Measurements from ENCODE around the gene WFDC11. TPM values are rescaled to one million over a fixed set of nuclear protein-coding genes. Genes with fewer than 3 reads are reported as not detected.
A peak's percentile ranks its signal among the peaks of the same experiment; 100 is the strongest.

The WFDC11 gene
- total RNA-seq, 1 experiment from 2014 or later, result not detected

GRCh38 chr20:45631184-45631583 is 38.9 kb downstream of the WFDC11 start, which contains the start of gene WFDC9:
WFDC9 (minus strand) TSS chr20:45631284; CDS start chr20:45610181, 21,103 bp downstream.
- H3K79me2 ChIP-seq (ENCODE audit: insufficient read depth, low read length), result no peaks in the 10 kb centered on the region
- H4K8ac ChIP-seq (replicated peaks; ENCODE audit: insufficient read length, low read depth, low read length), result no peak within 1 kb of the TSS
- H2BK5ac ChIP-seq (ENCODE audit: insufficient read length, low read length), result no peak within 1 kb of the TSS
- no peaks in the 10 kb centered on the region; a peak in 1 of 7 replicates for H3K36me3 Mint-ChIP-seq (ENCODE audit: insufficient read depth in 1 of 3, low read depth in 3 of 3)
- H3K56ac ChIP-seq (ENCODE audit: insufficient read length, low read depth, low read length), result no peak within 1 kb of the TSS
- no peaks in the 10 kb centered on the region for H3K23me2 ChIP-seq (ENCODE audit: insufficient read length, low read depth, low read length, poor library complexity, severe bottlenecking)
- H3K27me3 ChIP-seq (ENCODE audit: insufficient read depth, low read length), result no peaks in the 10 kb centered on the region
- no peak within 1 kb of the TSS for H2BK20ac ChIP-seq (ENCODE audit: low read depth, low read length, poor library complexity, severe bottlenecking)
- H3K27me3 Mint-ChIP-seq (ENCODE audit: low read depth), result peaks cover 2% of the 10 kb centered on the region
- H3K27ac ChIP-seq (ENCODE audit: insufficient read length, low read depth, low read length), result no peak within 1 kb of the TSS
- H4K91ac ChIP-seq (ENCODE audit: insufficient read length, low read depth, low read length), result no peak within 1 kb of the TSS
- peak within 1 kb of the TSS in 1 of 3 experiments; percentile 32; a peak in 1 of 7 replicates for H3K27ac Mint-ChIP-seq
- no peaks in the 10 kb centered on the region for H3K9me3 Mint-ChIP-seq
- no peak within 1 kb of the TSS for H2BK120ac ChIP-seq (ENCODE audit: low read depth, low read length, poor library complexity, severe bottlenecking)
- H3K4me2 ChIP-seq (ENCODE audit: insufficient read depth, insufficient read length, low read length), result no peak within 1 kb of the TSS
- peaks cover 3% of the 10 kb centered on the region; the same call in 1 of the 2 replicates for H3K4me1 ChIP-seq (ENCODE audit: insufficient read depth, low read length)
- DNase-seq, result no peak
- no peak within 1 kb of the TSS for H4K5ac ChIP-seq (ENCODE audit: insufficient read length, low read depth, low read length)
- H3K9ac ChIP-seq (ENCODE audit: extremely low read depth, insufficient read length, low read length), result no peak within 1 kb of the TSS
- no peak within 1 kb of the TSS for H2BK12ac ChIP-seq (ENCODE audit: insufficient read length, low read depth, low read length)
- peaks cover 2 to 4% of the 10 kb centered on the region in 2 experiments for H3K4me1 Mint-ChIP-seq
- H3T11ph ChIP-seq (ENCODE audit: low read length), result no peak within 1 kb of the TSS
- TF ChIP-seq, protein P1, sequence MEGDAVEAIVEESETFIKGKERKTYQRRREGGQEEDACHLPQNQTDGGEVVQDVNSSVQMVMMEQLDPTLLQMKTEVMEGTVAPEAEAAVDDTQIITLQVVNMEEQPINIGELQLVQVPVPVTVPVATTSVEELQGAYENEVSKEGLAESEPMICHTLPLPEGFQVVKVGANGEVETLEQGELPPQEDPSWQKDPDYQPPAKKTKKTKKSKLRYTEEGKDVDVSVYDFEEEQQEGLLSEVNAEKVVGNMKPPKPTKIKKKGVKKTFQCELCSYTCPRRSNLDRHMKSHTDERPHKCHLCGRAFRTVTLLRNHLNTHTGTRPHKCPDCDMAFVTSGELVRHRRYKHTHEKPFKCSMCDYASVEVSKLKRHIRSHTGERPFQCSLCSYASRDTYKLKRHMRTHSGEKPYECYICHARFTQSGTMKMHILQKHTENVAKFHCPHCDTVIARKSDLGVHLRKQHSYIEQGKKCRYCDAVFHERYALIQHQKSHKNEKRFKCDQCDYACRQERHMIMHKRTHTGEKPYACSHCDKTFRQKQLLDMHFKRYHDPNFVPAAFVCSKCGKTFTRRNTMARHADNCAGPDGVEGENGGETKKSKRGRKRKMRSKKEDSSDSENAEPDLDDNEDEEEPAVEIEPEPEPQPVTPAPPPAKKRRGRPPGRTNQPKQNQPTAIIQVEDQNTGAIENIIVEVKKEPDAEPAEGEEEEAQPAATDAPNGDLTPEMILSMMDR (conservative IDR thresholded peaks at IDR 0.05), result no peak
- H3K4ac ChIP-seq (ENCODE audit: low read depth, low read length), result no peak within 1 kb of the TSS
- no peak within 1 kb of the TSS for H2AK5ac ChIP-seq (ENCODE audit: insufficient read length, low read length)
- no peak within 1 kb of the TSS for H3K14ac ChIP-seq (ENCODE audit: insufficient read depth, low read length)
- no peak within 1 kb of the TSS for H3K4me3 Mint-ChIP-seq
- no peak within 1 kb of the TSS for H2BK15ac ChIP-seq (ENCODE audit: low read depth, low read length)
- no peak within 1 kb of the TSS for H3K18ac ChIP-seq (ENCODE audit: insufficient read length, low read depth, low read length)
- H3K9me3 ChIP-seq (ENCODE audit: control insufficient read depth, low read depth, low read length), result no peaks in the 10 kb centered on the region
- H4K20me1 ChIP-seq (ENCODE audit: control insufficient read depth, insufficient read depth, insufficient read length), result no peaks in the 10 kb centered on the region
- no peaks in the 10 kb centered on the region for H3K79me1 ChIP-seq (ENCODE audit: insufficient read depth, low read depth, low read length, poor library complexity, severe bottlenecking)
- H3K23ac ChIP-seq (ENCODE audit: insufficient read length, low read depth, low read length), result no peak within 1 kb of the TSS
- WGBS (ENCODE audit: extremely low coverage, insufficient read length, low lambda C conversion rate), result no CpG with 5 or more reads among the region's 4 CpGs
- H2AFZ ChIP-seq (ENCODE audit: low read length), result no peak within 1 kb of the TSS

Measured in H9 (cell line).